ENCODE data around the gene TIAM2.

- TF ChIP-seq JUN (IDR thresholded peaks at IDR 0.05; ENCODE audit: borderline replicate concordance, insufficient read depth, insufficient read length, low read depth) (no peak), CTCF (IDR thresholded peaks at IDR 0.05; ENCODE audit: extremely low read depth in 1 of 2, insufficient read depth in 1 of 2, low read depth in 1 of 2, low read length in 2 of 2) (no peak)
Observed at GRCh38 chr6:155014670-155015300, 19.7 kb downstream of the TIAM2 start.

Data from endothelial cell of umbilical vein (primary cell).